Measurements from ENCODE around the gene FLOT1. TPM values are rescaled to one million over a fixed set of nuclear protein-coding genes. Genes with fewer than 3 reads are reported as not detected.

Gene FLOT1
- total and polyA plus RNA-seq, 9 of the 15 experiments (the other 6 are each of a cell fraction or from before 2014, with no cell fraction given) = 11.7 to 149 (median 118) TPM

DNA sequence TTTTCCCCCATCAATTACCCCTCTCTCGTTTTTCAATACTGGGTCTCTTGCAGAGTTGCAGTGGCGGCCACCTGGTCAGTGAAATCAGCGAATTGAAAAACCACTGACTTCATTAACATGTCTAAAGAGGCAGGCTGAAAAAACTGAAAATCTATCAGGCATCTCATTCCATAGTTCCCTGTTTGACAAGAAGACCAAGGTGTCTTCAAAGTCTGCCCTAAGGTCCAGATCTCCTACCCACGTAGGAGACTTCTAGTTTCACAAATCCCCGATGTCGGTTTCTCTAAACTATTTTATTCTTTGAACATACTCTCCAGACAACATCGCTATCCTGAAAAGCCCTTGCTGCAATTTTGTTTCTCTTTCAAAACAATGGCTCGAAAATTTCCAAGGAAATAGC lies 23.1 kb downstream of the FLOT1 start (continued):
- TF ChIP-seq, protein P1, sequence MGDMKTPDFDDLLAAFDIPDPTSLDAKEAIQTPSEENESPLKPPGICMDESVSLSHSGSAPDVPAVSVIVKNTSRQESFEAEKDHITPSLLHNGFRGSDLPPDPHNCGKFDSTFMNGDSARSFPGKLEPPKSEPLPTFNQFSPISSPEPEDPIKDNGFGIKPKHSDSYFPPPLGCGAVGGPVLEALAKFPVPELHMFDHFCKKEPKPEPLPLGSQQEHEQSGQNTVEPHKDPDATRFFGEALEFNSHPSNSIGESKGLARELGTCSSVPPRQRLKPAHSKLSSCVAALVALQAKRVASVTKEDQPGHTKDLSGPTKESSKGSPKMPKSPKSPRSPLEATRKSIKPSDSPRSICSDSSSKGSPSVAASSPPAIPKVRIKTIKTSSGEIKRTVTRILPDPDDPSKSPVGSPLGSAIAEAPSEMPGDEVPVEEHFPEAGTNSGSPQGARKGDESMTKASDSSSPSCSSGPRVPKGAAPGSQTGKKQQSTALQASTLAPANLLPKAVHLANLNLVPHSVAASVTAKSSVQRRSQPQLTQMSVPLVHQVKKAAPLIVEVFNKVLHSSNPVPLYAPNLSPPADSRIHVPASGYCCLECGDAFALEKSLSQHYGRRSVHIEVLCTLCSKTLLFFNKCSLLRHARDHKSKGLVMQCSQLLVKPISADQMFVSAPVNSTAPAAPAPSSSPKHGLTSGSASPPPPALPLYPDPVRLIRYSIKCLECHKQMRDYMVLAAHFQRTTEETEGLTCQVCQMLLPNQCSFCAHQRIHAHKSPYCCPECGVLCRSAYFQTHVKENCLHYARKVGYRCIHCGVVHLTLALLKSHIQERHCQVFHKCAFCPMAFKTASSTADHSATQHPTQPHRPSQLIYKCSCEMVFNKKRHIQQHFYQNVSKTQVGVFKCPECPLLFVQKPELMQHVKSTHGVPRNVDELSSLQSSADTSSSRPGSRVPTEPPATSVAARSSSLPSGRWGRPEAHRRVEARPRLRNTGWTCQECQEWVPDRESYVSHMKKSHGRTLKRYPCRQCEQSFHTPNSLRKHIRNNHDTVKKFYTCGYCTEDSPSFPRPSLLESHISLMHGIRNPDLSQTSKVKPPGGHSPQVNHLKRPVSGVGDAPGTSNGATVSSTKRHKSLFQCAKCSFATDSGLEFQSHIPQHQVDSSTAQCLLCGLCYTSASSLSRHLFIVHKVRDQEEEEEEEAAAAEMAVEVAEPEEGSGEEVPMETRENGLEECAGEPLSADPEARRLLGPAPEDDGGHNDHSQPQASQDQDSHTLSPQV (IDR thresholded peaks at IDR 0.05) = peak; percentile 56; the same call in 1 of the 2 replicates
- no peak for TF ChIP-seq ZNF785 (CRISPR knock-in tag; IDR thresholded peaks at IDR 0.05)
- TF ChIP-seq NCOR1 (IDR thresholded peaks at IDR 0.05) = no peak
- TF ChIP-seq CBX8 (IDR thresholded peaks at IDR 0.05; ENCODE audit: borderline replicate concordance, extremely low read depth, low read depth, low read length, poor library complexity, severe bottlenecking) = no peak
- TF ChIP-seq, protein P2, sequence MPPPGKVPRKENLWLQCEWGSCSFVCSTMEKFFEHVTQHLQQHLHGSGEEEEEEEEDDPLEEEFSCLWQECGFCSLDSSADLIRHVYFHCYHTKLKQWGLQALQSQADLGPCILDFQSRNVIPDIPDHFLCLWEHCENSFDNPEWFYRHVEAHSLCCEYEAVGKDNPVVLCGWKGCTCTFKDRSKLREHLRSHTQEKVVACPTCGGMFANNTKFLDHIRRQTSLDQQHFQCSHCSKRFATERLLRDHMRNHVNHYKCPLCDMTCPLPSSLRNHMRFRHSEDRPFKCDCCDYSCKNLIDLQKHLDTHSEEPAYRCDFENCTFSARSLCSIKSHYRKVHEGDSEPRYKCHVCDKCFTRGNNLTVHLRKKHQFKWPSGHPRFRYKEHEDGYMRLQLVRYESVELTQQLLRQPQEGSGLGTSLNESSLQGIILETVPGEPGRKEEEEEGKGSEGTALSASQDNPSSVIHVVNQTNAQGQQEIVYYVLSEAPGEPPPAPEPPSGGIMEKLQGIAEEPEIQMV (tag; conservative IDR thresholded peaks at IDR 0.05; ENCODE audit: low read depth) = no peak
- no peak for TF ChIP-seq LCOR (CRISPR knock-in tag; IDR thresholded peaks at IDR 0.05)
- no peak for TF ChIP-seq ZNF263 (CRISPR knock-in tag; IDR thresholded peaks at IDR 0.05; ENCODE audit: borderline replicate concordance)
- TF ChIP-seq JUNB (CRISPR knock-in tag; conservative IDR thresholded peaks at IDR 0.05) = no peak
- no peak for TF ChIP-seq CSDE1 (IDR thresholded peaks at IDR 0.05)
- TF ChIP-seq TCF7 (IDR thresholded peaks at IDR 0.05; ENCODE audit: borderline replicate concordance) = no peak
- no peak for TF ChIP-seq MTA1 (IDR thresholded peaks at IDR 0.05; ENCODE audit: borderline replicate concordance)
- TF ChIP-seq, protein P3, sequence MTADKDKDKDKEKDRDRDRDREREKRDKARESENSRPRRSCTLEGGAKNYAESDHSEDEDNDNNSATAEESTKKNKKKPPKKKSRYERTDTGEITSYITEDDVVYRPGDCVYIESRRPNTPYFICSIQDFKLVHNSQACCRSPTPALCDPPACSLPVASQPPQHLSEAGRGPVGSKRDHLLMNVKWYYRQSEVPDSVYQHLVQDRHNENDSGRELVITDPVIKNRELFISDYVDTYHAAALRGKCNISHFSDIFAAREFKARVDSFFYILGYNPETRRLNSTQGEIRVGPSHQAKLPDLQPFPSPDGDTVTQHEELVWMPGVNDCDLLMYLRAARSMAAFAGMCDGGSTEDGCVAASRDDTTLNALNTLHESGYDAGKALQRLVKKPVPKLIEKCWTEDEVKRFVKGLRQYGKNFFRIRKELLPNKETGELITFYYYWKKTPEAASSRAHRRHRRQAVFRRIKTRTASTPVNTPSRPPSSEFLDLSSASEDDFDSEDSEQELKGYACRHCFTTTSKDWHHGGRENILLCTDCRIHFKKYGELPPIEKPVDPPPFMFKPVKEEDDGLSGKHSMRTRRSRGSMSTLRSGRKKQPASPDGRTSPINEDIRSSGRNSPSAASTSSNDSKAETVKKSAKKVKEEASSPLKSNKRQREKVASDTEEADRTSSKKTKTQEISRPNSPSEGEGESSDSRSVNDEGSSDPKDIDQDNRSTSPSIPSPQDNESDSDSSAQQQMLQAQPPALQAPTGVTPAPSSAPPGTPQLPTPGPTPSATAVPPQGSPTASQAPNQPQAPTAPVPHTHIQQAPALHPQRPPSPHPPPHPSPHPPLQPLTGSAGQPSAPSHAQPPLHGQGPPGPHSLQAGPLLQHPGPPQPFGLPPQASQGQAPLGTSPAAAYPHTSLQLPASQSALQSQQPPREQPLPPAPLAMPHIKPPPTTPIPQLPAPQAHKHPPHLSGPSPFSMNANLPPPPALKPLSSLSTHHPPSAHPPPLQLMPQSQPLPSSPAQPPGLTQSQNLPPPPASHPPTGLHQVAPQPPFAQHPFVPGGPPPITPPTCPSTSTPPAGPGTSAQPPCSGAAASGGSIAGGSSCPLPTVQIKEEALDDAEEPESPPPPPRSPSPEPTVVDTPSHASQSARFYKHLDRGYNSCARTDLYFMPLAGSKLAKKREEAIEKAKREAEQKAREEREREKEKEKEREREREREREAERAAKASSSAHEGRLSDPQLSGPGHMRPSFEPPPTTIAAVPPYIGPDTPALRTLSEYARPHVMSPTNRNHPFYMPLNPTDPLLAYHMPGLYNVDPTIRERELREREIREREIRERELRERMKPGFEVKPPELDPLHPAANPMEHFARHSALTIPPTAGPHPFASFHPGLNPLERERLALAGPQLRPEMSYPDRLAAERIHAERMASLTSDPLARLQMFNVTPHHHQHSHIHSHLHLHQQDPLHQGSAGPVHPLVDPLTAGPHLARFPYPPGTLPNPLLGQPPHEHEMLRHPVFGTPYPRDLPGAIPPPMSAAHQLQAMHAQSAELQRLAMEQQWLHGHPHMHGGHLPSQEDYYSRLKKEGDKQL (CRISPR knock-in tag; IDR thresholded peaks at IDR 0.05; ENCODE audit: borderline replicate concordance) = no peak
- no peak for TF ChIP-seq GABPB1 (CRISPR knock-in tag; IDR thresholded peaks at IDR 0.05)
- TF ChIP-seq, protein P4, sequence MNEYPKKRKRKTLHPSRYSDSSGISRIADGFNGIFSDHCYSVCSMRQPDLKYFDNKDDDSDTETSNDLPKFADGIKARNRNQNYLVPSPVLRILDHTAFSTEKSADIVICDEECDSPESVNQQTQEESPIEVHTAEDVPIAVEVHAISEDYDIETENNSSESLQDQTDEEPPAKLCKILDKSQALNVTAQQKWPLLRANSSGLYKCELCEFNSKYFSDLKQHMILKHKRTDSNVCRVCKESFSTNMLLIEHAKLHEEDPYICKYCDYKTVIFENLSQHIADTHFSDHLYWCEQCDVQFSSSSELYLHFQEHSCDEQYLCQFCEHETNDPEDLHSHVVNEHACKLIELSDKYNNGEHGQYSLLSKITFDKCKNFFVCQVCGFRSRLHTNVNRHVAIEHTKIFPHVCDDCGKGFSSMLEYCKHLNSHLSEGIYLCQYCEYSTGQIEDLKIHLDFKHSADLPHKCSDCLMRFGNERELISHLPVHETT (CRISPR knock-in tag; conservative IDR thresholded peaks at IDR 0.05 in 1 of 2, IDR thresholded peaks at IDR 0.05 in 1 of 2) = 0 out of 4 replicates have a peak, but pooled peaks of 1 of the 2 experiments have one; percentile 10
- no peak for TF ChIP-seq NFIX (CRISPR knock-in tag; IDR thresholded peaks at IDR 0.05; ENCODE audit: low read depth)
